K562 treated with DMSO at 1 percent for 48 hours (cell line): Measurements from ENCODE around the gene RAD51AP2. TPM values are rescaled to one million over a fixed set of nuclear protein-coding genes. Genes with fewer than 3 reads are reported as not detected.

Experiments used
- total RNA-seq: library from RNA; unstranded; fragments of 300-600 nt; gene quantifications from 2 replicates; pipeline ENCODE4 v1.2.3, GENCODE V29; 2022; ENCODE audit warnings: low replicate concordance; ENCODE audit errors: extremely low read depth

The RAD51AP2 gene
- total RNA-seq = not detected in 2 replicates

DNA sequence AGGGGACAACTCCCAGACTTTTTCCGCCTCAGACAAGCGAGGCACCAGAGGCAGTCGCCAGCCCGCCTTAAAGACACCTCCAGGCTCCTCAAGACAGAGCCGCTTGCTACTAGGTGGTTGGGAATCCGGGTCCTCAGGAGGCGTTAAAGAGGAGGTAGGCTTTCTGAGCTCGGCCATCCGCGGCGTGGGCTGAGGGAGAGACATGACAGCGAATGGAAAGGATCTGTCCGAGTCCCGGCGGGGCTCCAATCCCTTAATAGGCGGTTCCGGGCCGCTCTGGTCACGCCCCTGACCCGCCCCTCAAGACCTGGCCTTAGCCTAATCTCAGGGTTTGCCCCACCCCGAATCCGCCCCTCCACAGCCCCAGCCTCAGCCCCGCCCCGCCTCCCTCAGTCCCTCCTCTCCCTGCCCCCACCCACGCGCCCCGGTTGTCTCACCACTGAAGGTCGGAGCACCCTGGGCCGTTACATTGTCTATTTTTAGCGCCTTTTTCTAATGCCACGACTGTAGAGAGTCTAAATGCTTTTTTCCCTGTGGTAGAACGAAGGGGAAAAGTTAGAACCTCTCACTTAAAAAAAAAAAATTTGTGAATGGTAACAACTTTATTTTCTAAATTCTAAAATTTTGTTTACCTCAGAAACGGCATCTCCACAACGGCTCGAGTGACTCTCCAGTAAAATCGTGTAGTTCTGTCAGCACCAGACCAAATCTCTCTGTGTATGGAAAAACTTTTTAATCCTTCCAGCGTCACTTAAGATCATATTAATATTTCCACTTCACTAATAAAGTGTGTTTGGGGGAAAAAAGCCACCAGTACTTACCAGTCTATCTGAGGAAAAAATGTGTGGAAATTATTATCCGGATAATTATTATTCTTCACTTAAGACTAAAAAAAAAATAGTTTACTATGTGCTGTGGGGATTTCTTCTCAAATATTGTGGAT, at the start of gene RAD51AP2:
Gene RAD51AP2, minus strand, starts transcription at position 229 of the 943 bp plus-strand sequence. Its CDS starts 25 bp downstream, at position 204.

DNA sequence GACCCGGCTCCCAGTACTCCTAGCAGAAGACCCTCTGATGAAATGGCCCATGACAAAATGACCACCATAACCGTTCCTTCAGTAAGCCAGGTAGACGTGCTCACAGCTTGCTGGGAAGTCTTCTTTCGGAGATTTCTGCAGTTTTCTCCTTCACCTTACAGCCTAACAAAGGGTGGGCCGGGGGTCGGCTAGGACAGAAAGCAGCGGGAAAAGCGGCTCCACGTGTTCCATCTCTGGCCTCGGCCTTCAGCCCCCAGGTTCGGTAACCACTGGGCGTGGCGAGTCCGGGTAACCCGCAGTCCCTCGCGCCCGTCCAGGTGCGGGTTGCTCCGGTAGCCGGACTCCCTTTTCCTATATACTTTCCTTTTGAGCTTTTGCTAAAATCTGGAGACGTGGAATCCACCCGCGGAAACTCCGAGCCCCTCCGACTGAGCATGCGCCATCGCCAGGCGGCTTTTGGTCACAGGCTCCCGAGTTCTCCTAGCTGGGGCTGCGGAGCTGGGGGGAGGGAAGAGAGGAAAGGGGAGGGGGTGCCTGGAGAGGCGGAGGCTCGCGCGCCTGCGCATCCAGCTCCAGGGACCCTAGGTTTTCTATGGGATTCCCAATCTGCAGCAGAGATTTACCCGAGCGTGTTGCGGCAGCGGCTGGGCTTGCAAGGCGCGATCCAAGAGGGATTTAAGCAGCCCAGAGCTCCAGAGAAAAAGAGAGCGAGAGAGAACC, 22.0 kb upstream of the RAD51AP2 start, which contains the start of gene VSNL1:
Gene VSNL1, plus strand, starts transcription at position 604 of the 720 bp plus-strand sequence. CDS start 51,379 bp downstream, outside the sequence.

Other genes starting within 250 kb of the RAD51AP2 start
- gene VSNL1, start 22.3 kb upstream of the RAD51AP2 start, total RNA-seq = not detected in 2 replicates
- not detected in 2 replicates for gene SMC6, start 235.4 kb upstream of the RAD51AP2 start, total RNA-seq
- gene GEN1, start 235.7 kb upstream of the RAD51AP2 start, total RNA-seq = not detected in 2 replicates